ENCODE results near the gene HOXA2. TPM values are rescaled to one million over a fixed set of nuclear protein-coding genes. Genes with fewer than 3 reads are reported as not detected.

The HOXA2 gene
- total and polyA plus RNA-seq, 2 experiments from 2014 or later: 0.07 TPM; not detected in 1

DNA sequence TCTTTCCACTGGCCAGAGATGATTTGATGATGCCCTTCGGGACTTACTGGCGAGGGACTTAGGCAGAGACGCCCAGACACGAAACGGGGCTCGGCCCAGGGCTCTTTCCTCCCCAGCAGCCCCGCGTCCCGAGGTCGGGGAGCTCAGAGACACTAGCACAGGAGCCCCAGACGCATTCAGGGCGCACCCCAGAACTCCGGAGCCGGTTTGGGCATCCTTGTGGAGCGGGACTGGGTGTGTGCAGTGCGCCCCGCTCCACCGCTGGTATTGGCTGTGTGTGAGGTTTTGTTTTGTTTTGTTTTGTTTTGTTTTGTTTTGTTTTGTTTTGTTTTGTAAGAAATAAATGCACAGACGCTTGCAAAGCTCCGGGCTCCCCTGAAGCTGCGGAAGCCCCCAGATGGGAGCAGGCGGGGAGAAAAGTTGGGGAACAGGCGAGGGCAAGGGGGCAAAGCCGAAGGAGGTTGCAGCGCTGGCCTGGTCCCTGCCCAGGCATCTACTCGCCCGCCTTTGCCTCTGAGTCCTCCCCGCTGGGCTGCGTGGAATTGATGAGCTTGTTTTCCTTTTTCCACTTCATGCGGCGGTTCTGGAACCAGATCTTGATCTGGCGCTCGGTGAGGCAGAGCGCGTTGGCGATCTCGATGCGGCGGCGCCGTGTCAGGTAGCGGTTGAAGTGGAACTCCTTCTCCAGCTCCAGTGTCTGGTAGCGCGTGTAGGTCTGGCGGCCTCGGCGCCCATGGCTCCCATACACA, 42.9 kb upstream of the HOXA2 start:
- no peaks in the 10 kb centered on the region for H3K9me2 ChIP-seq (replicated peaks; ENCODE audit: insufficient read depth)
- H3K4me3 ChIP-seq: no peak overlapping the region
- H4K20me1 ChIP-seq (ENCODE audit: insufficient read depth, poor library complexity, severe bottlenecking): no peaks in the 10 kb centered on the region
- 63% methylated on average over 44 of the region's 47 CpGs for WGBS (ENCODE audit: low lambda C conversion rate, missing lambda C conversion rate)
- no peak for DNase-seq (ENCODE audit: low spot score)
- no peak overlapping the region for H2AFZ ChIP-seq
- no peaks in the 10 kb centered on the region for H3K9me3 ChIP-seq (ENCODE audit: low read depth)
- H3K36me3 ChIP-seq (replicated peaks; ENCODE audit: insufficient read depth, low read depth): no peaks in the 10 kb centered on the region
- H3K79me2 ChIP-seq: no peaks in the 10 kb centered on the region
- no peak overlapping the region for H3K27ac ChIP-seq
- H3K4me2 ChIP-seq: no peak overlapping the region
- H3K27me3 ChIP-seq: peaks cover 99% of the 10 kb centered on the region
- peaks cover 13% of the 10 kb centered on the region for H3K4me1 ChIP-seq (ENCODE audit: insufficient read depth)
- TF ChIP-seq, protein P1, sequence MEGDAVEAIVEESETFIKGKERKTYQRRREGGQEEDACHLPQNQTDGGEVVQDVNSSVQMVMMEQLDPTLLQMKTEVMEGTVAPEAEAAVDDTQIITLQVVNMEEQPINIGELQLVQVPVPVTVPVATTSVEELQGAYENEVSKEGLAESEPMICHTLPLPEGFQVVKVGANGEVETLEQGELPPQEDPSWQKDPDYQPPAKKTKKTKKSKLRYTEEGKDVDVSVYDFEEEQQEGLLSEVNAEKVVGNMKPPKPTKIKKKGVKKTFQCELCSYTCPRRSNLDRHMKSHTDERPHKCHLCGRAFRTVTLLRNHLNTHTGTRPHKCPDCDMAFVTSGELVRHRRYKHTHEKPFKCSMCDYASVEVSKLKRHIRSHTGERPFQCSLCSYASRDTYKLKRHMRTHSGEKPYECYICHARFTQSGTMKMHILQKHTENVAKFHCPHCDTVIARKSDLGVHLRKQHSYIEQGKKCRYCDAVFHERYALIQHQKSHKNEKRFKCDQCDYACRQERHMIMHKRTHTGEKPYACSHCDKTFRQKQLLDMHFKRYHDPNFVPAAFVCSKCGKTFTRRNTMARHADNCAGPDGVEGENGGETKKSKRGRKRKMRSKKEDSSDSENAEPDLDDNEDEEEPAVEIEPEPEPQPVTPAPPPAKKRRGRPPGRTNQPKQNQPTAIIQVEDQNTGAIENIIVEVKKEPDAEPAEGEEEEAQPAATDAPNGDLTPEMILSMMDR (IDR thresholded peaks at IDR 0.05; ENCODE audit: poor library complexity): no peak
- no peak for TF ChIP-seq EZH2 (IDR thresholded peaks at IDR 0.05; ENCODE audit: borderline replicate concordance)
- no peak for TF ChIP-seq EZH2phosphoT487 (IDR thresholded peaks at IDR 0.05; ENCODE audit: low read depth, severe bottlenecking, unreplicated experiment)

DNA sequence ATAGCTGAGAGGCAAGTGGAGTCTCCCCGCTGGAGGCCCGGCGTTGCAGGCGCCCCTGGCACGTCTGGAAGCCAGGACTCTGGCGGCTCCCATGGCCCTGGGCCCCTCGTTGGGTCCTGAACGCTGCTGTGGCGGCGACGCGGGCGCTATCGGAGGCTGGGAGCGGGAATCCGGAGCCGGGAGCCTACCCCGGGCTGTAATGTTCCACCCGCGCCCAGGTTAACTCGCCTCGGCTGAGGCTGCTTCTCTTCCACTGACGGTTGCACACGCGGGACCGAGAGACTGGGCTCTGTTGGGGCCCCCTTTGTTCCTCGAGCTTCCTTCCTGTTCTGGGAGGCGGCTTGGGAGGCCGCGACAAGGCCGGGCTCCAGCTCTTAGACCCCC, 42.3 kb upstream of the HOXA2 start:
- H3K27me3 ChIP-seq: peaks cover 99% of the 10 kb centered on the region

DNA sequence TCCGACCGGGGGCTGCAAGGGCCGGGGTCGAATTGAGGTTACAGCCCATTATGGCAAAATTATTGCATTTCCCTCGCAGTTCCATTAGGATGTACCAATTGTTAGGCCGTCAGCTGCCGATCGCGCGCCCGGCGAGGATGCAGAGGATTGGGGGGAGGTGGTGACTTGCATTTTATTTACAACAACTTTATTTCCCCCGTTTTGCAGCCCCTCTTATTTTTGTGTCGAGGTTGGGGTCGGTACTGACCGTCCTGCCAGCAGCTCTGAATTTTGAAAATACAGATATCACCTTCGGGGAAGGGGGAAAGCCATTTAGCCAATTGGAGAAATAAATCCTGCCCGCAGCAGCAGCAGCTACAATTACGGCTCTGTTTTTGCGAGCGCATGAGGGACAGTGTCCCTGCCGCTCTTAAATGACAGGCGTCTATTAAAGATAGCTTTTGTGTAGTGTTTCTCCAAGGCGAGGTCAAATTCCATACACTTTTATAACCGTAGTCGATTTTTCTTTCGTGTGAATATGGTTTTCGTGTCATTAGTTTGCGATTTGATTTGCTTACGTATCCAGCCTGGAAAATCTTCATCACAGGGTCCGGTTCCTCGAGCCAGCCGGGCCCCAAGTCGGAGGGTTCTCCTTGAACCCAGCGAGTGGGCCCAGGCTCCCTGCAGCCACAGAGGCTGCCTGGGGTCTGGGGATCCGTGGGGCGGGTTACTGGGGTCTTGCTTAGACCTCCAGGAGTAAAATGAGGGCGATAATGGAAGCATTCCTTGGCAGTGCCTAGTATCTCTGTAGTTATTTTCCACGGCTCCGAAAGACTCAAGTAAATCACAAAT, 41.7 kb upstream of the HOXA2 start:
- Histone ChIP-seq H4K20me1 (ENCODE audit: insufficient read depth, poor library complexity, severe bottlenecking) (no peaks in the 10 kb centered on the region), H3K9me3 (ENCODE audit: low read depth) (no peaks in the 10 kb centered on the region), H3K4me1 (ENCODE audit: insufficient read depth) (peaks cover 19% of the 10 kb centered on the region), H3K9me2 (replicated peaks; ENCODE audit: insufficient read depth) (no peaks in the 10 kb centered on the region), H3K79me2 (no peaks in the 10 kb centered on the region), H3K36me3 (replicated peaks; ENCODE audit: insufficient read depth, low read depth) (no peaks in the 10 kb centered on the region), H3K27ac (no peak overlapping the region), H3K4me2 (peak overlapping the region; percentile 96), H3K27me3 (peaks cover 99% of the 10 kb centered on the region), H2AFZ (no peak overlapping the region), H3K4me3 (no peak overlapping the region)
- WGBS (ENCODE audit: low lambda C conversion rate, missing lambda C conversion rate): 41% methylated on average over 40 of the region's 40 CpGs
- TF ChIP-seq EZH2phosphoT487 (IDR thresholded peaks at IDR 0.05; ENCODE audit: low read depth, severe bottlenecking, unreplicated experiment): no peak
- TF ChIP-seq EZH2 (IDR thresholded peaks at IDR 0.05; ENCODE audit: borderline replicate concordance): no peak
- TF ChIP-seq, protein P1 (IDR thresholded peaks at IDR 0.05; ENCODE audit: poor library complexity): no peak
- DNase-seq (ENCODE audit: low spot score): no peak

More for the DNA sequence above, 42.3 kb upstream of the HOXA2 start:
- Histone ChIP-seq H3K27ac (no peak overlapping the region), H3K4me3 (no peak overlapping the region), H3K9me2 (replicated peaks; ENCODE audit: insufficient read depth) (no peaks in the 10 kb centered on the region), H3K9me3 (ENCODE audit: low read depth) (no peaks in the 10 kb centered on the region), H4K20me1 (ENCODE audit: insufficient read depth, poor library complexity, severe bottlenecking) (no peaks in the 10 kb centered on the region), H2AFZ (no peak overlapping the region), H3K4me2 (no peak overlapping the region), H3K79me2 (no peaks in the 10 kb centered on the region), H3K4me1 (ENCODE audit: insufficient read depth) (peaks cover 13% of the 10 kb centered on the region), H3K36me3 (replicated peaks; ENCODE audit: insufficient read depth, low read depth) (no peaks in the 10 kb centered on the region)
- TF ChIP-seq EZH2 (IDR thresholded peaks at IDR 0.05; ENCODE audit: borderline replicate concordance) (peak; percentile 34), EZH2phosphoT487 (IDR thresholded peaks at IDR 0.05; ENCODE audit: low read depth, severe bottlenecking, unreplicated experiment) (no peak)
- TF ChIP-seq, protein P1 (IDR thresholded peaks at IDR 0.05; ENCODE audit: poor library complexity): no peak
- no peak for DNase-seq (ENCODE audit: low spot score)
- 31% methylated on average over 31 of the region's 31 CpGs for WGBS (ENCODE audit: low lambda C conversion rate, missing lambda C conversion rate)

All from hepatocyte (in vitro differentiated cells).